Fibroblast of pulmonary artery (primary cell): Measurements from ENCODE around the gene ACAP3.

Source experiments
- DNase-seq: peaks from one replicate; pipeline ENCODE4 v3.0.0-alpha.2; 2010; ENCODE audit warnings: low read depth
- H3K4me3 ChIP-seq: replicated peaks from 2 replicates; pipeline ENCODE4 v1.5.1; 2011; ENCODE audit warnings: low read depth, mild to moderate bottlenecking, control low read depth, low read length, moderate library complexity
- TF ChIP-seq, protein P1 (sequence below): IDR thresholded peaks from 2 replicates; pipeline ENCODE4 v1.5.1; 2011; ENCODE audit warnings: mild to moderate bottlenecking, control low read depth, low read length, inconsistent platforms; ENCODE audit errors: missing control alignments

Gene ACAP3

DNA sequence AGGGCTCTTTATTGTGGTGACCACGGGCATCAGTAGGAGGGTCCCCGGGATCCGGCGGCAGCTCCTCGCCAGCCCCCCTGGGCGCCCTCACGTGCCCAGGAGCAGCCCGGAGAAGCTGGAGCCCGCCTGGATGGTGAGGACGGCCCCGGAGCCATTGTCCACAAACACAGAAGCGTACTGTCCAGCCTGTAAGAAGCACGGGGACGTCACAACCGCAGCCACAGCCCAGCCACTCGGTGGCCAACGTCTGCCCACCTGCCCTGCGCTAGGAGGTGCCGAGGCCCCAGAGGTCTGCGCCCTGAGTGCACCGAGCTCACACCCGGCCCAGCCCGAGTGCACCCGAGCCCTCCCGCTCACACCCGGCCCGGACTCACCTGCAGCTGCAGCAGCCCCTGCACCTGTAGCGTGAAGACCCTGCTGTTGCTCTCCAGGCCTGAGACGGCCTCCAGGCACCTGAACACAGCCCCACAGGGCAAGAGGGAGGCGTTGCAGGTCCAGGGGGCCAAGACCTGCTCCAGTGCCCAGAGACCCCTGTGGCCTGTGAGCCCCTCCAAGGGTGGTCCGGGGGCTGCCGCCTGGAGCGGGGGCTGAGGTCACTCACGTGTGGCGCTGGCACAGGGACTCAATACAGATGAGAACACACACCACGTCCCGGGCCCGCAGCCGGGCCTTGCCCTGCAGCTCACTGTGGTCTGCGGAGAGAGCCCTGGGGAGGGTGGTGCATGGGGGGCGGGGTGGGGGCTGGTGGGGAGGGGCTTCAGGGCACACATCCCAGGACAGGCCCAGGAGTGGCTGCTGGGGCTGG lies 65.1 kb downstream of the ACAP3 start:
- DNase-seq = no peak
- H3K4me3 ChIP-seq = no peak overlapping the region
- TF ChIP-seq, protein P1, sequence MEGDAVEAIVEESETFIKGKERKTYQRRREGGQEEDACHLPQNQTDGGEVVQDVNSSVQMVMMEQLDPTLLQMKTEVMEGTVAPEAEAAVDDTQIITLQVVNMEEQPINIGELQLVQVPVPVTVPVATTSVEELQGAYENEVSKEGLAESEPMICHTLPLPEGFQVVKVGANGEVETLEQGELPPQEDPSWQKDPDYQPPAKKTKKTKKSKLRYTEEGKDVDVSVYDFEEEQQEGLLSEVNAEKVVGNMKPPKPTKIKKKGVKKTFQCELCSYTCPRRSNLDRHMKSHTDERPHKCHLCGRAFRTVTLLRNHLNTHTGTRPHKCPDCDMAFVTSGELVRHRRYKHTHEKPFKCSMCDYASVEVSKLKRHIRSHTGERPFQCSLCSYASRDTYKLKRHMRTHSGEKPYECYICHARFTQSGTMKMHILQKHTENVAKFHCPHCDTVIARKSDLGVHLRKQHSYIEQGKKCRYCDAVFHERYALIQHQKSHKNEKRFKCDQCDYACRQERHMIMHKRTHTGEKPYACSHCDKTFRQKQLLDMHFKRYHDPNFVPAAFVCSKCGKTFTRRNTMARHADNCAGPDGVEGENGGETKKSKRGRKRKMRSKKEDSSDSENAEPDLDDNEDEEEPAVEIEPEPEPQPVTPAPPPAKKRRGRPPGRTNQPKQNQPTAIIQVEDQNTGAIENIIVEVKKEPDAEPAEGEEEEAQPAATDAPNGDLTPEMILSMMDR = no peak
